HepG2 (cell line): ENCODE measurements around the gene RHO. TPM values are rescaled to one million over a fixed set of nuclear protein-coding genes. Genes with fewer than 3 reads are reported as not detected.

ENCODE experiments used
- ATAC-seq: fragments of 200-7000 bp; cut with Tn5 transposase; 3 replicates; pipeline ENCODE4 v1.9.1; 2020; ENCODE audit warnings: mild to moderate bottlenecking, moderate library complexity
- BruUV-seq: library from RNA; stranded (reverse); fragments of 400-500 nt; replicated peaks from 2 replicates; lab custom pipeline; 2021; lab: Mats Ljungman, UMichigan
- CTCF ChIA-PET: fragments of 300-600 bp; formaldehyde crosslinking; extraction: SDS; loops from one replicate; lab custom pipeline; 2021; ENCODE audit warnings: low total read pairs, inconsistent platforms, low intra/inter-chr PET ratio; lab: Yijun Ruan, JAX
- POLR2A ChIA-PET: fragments of 350-600 bp; sonication (Branson Sonifier 250); formaldehyde crosslinking; loops from one replicate; lab custom pipeline; 2020; ENCODE audit warnings: antibody characterized with exemption, inconsistent platforms; lab: Yijun Ruan, JAX
- DNase-seq: peaks from one replicate; pipeline ENCODE4 v3.0.0-alpha.2; 2015; ENCODE audit warnings: low spot score
- FAIRE-seq: peaks from 3 replicates; lab custom pipeline; 2011; peaks lifted over from hg19 to GRCh38; lab: Jason Lieb, UNC
- H2AFZ ChIP-seq: one replicate; pipeline ENCODE4 v1.6.1; 2011; ENCODE audit warnings: low read length, inconsistent platforms
- H3K27ac ChIP-seq: fragments of 300-600 bp; 3 replicates; pipeline ENCODE4 v1.8.0; 2011; ENCODE audit warnings: mixed run types, mild to moderate bottlenecking, mixed read lengths, low read length, inconsistent platforms; ENCODE audit not compliant: insufficient read depth; ENCODE audit errors: extremely low read length
- H3K27me3 ChIP-seq, 2 experiments: fragments of 200-600 bp in 1 of 2; 2 replicates in 1 of 2; 3 replicates in 1 of 2; pipeline versions ENCODE4 v1.6.0 to v1.8.0; 2011; ENCODE audit warnings: low read length in 2 of 2, mild to moderate bottlenecking in 2 of 2, moderate library complexity in 2 of 2, inconsistent platforms in 1 of 2; ENCODE audit not compliant: insufficient read depth in 2 of 2, control insufficient read depth in 1 of 2
- H3K36me3 ChIP-seq, 2 experiments: fragments of 200-600 bp in 1 of 2; replicated peaks in 1 of 2; 2 replicates in 1 of 2; 3 replicates in 1 of 2; pipeline versions ENCODE4 v1.5.1 to v1.8.0; 2011; ENCODE audit warnings: low read length in 2 of 2, inconsistent platforms in 1 of 2; ENCODE audit not compliant: insufficient read depth in 2 of 2, control insufficient read depth in 1 of 2
- H3K4me1 ChIP-seq: 2 replicates; pipeline ENCODE4 v1.5.1; 2012; ENCODE audit warnings: low read length, inconsistent platforms; ENCODE audit not compliant: insufficient read depth
- H3K4me2 ChIP-seq: 2 replicates; pipeline ENCODE4 v1.6.0; 2011; ENCODE audit warnings: low read depth, low read length, inconsistent platforms
- H3K4me3 ChIP-seq, 3 experiments: fragments of 200-600 bp in 1 of 3; sonication (generic), shearing (Covaris generic) in 1 of 3; replicated peaks in 1 of 3; 2 replicates each; pipeline ENCODE4 v1.5.1; 2011 to 2016; ENCODE audit warnings: low read length in 3 of 3, inconsistent platforms in 2 of 3, low read depth in 2 of 3, mild to moderate bottlenecking in 2 of 3, control low read depth in 1 of 3, mixed read lengths in 1 of 3; ENCODE audit not compliant: insufficient read depth in 1 of 3
- H3K79me2 ChIP-seq: one replicate; pipeline ENCODE4 v1.6.1; 2011; ENCODE audit warnings: low read length, inconsistent platforms; ENCODE audit not compliant: insufficient read depth
- H3K9ac ChIP-seq: 2 replicates; pipeline ENCODE4 v1.6.0; 2011; ENCODE audit warnings: mild to moderate bottlenecking, low read depth, low read length, inconsistent platforms; ENCODE audit not compliant: insufficient read depth
- H3K9me3 ChIP-seq: 2 replicates; pipeline ENCODE4 v1.5.1; 2012; ENCODE audit warnings: mild to moderate bottlenecking, low read length
- H4K20me1 ChIP-seq: 2 replicates; pipeline ENCODE4 v1.6.0; 2011; ENCODE audit warnings: inconsistent platforms, mild to moderate bottlenecking, low read length, moderate library complexity; ENCODE audit not compliant: insufficient read depth
- ELF1 ChIP-seq: sonication (generic); formaldehyde crosslinking; IDR thresholded peaks from 2 replicates; pipeline ENCODE4 v1.4.0; 2020; ENCODE audit warnings: missing genetic modification reagents
- IKZF5 ChIP-seq: IDR thresholded peaks from 2 replicates; pipeline ENCODE4 v1.6.1; 2018; ENCODE audit warnings: missing genetic modification reagents, mild to moderate bottlenecking, missing compliant biosample characterization
- MAFF ChIP-seq: IDR thresholded peaks from 2 replicates; pipeline ENCODE4 v1.6.1; 2011; ENCODE audit warnings: low read depth, low read length, improper control_type of control experiment
- PBX2 ChIP-seq: IDR thresholded peaks from 2 replicates; pipeline ENCODE4 v1.6.1; 2016; ENCODE audit warnings: control low read depth
- RARA ChIP-seq: IDR thresholded peaks from 2 replicates; pipeline ENCODE4 v1.6.1; 2016; ENCODE audit warnings: missing genetic modification reagents, missing compliant biosample characterization
- SMAD3 ChIP-seq: sonication (generic); formaldehyde crosslinking; IDR thresholded peaks from 2 replicates; pipeline ENCODE4 v1.4.0; 2020; ENCODE audit warnings: missing genetic modification reagents
- ZMYM4 ChIP-seq: sonication (generic); formaldehyde crosslinking; IDR thresholded peaks from 2 replicates; pipeline ENCODE4 v1.8.1; 2023; ENCODE audit warnings: mild to moderate bottlenecking, missing genetic modification reagents
- ZNF263 ChIP-seq: sonication (generic); formaldehyde crosslinking; IDR thresholded peaks from 2 replicates; pipeline ENCODE4 v1.4.0; 2020; ENCODE audit warnings: missing genetic modification reagents
- ZNF687 ChIP-seq: sonication (generic); formaldehyde crosslinking; IDR thresholded peaks from 2 replicates; pipeline ENCODE4 v1.5.1; 2020; ENCODE audit warnings: mild to moderate bottlenecking, missing genetic modification reagents, moderate library complexity
- ZNF710 ChIP-seq: sonication (generic); formaldehyde crosslinking; IDR thresholded peaks from 2 replicates; pipeline ENCODE4 v1.5.0; 2020; ENCODE audit warnings: mild to moderate bottlenecking, missing genetic modification reagents, borderline replicate concordance
- ZNF761 ChIP-seq: sonication (generic); formaldehyde crosslinking; conservative IDR thresholded peaks from 2 replicates; pipeline ENCODE4 v1.4.0; 2020; ENCODE audit warnings: mild to moderate bottlenecking, missing genetic modification reagents
- WGBS: methylation state at CpG from one replicate; pipeline ENCODE4 v1.1.6; 2017; ENCODE audit warnings: low lambda C conversion rate; 5-methylcytosine and 5-hydroxymethylcytosine counted together
- in situ Hi-C: cut with HindIII; loops from 2 replicates; pipeline ENCODE4 v1.10.0; 2017; ENCODE audit warnings: low pct_unique_long_range_greater_than_20kb; ENCODE audit not compliant: extremely low pct_ligation_motif_present
- intact Hi-C: fragments of 100-400 bp; cut with micrococcal nuclease; formaldehyde crosslinking; loops from one replicate; pipeline ENCODE4 v1.10.0; 2022; ENCODE audit not compliant: unreplicated experiment
- polyA plus RNA-seq, 8 experiments: library from polyadenylated mRNA; depleted of rRNA in 3 of 8; stranded (reverse) in 7 of 8; unstranded in 1 of 8; fragments of >200 nt; fragmentation: Illumina TruSeq in 4 of 8; extraction: Trizol in 4 of 8; gene quantifications; 2 replicates each; pipeline versions ENCODE4 v1.2.1 to v1.2.3, GENCODE V29; 2011 to 2016; ENCODE audit warnings: low read depth in 4 of 8, missing spikeins in 1 of 8, mixed read lengths in 1 of 8; ENCODE audit not compliant: insufficient read depth in 1 of 8
- total RNA-seq, 5 experiments: library from RNA; depleted of rRNA; stranded (reverse); fragments of >200 nt; fragmentation: Illumina TruSeq; extraction: Trizol; gene quantifications; 2 replicates each; pipeline ENCODE4 v1.2.3, GENCODE V29; 2016; ENCODE audit warnings: low read depth in 1 of 5

The RHO gene
- total and polyA plus RNA-seq, 2 of the 13 experiments (the other 11 are each of a cell fraction or from before 2014, with no cell fraction given) = not detected

GRCh38 chr3:129490273-129490675 is 38.2 kb upstream of the RHO start:
- Histone ChIP-seq H2AFZ (no peak overlapping the region), H3K4me2 (no peak overlapping the region), H3K4me3 (no peak overlapping the region), H3K4me1 (peaks cover 29% of the 10 kb centered on the region), H3K27ac (peak overlapping the region; percentile 23), H3K36me3 (no peaks in the 10 kb centered on the region; a peak in 1 of 5 replicates), H3K79me2 (no peaks in the 10 kb centered on the region), H3K9me3 (no peaks in the 10 kb centered on the region), H4K20me1 (no peaks in the 10 kb centered on the region), H3K27me3 (no peaks in the 10 kb centered on the region), H3K9ac (no peak overlapping the region)
- ATAC-seq (peak; percentile 94), FAIRE-seq (peak; percentile 93), DNase-seq (peak; percentile 83)
- WGBS = 20% methylated on average over 5 of the region's 5 CpGs
- CTCF ChIA-PET = interaction anchor here (0.8 to 1.6 kb wide), 7 partner anchors 62 to 339 kb away, joined by 3 to 10 read pairs (median 3); no protein-coding TSS in a partner anchor
- POLR2A ChIA-PET = interaction anchor here (0.8 to 1.8 kb wide), 10 partner anchors 44 to 447 kb away, joined by 3 to 19 read pairs (median 4); partner anchors contain the start of gene PLXND1
- in situ Hi-C loops = loop anchor here (5.0 kb wide), 2 partner anchors 62 to 347 kb away; no protein-coding TSS in a partner anchor
- intact Hi-C loops = loop anchor here (1.0 to 10.0 kb wide), 6 partner anchors 65 to 444 kb away; no protein-coding TSS in a partner anchor
- BruUV-seq = no TSS peak
- TF ChIP-seq IKZF5 (CRISPR knock-in tag) (peak; percentile 82), RARA (CRISPR knock-in tag) (0 out of 2 replicates have a peak, but pooled peaks have one; percentile 12), ZNF687 (CRISPR knock-in tag) (peak; percentile 44; the same call in 1 of the 2 replicates), ELF1 (CRISPR knock-in tag) (peak; percentile 44; the same call in 1 of the 2 replicates), MAFF (peak; percentile 59), ZNF263 (peak; percentile 82), ZMYM4 (0 out of 2 replicates have a peak, but pooled peaks have one; percentile 33), ZNF761 (no peak), ZNF710 (CRISPR knock-in tag) (no peak), PBX2 (no peak), SMAD3 (peak; percentile 88)
